Endodermal cell (in vitro differentiated cells): ENCODE results near the gene KCNAB3. TPM values are rescaled to one million over a fixed set of nuclear protein-coding genes. Genes with fewer than 3 reads are reported as not detected.

Source experiments
- DNase-seq: peaks from one replicate; pipeline ENCODE4 v3.0.0-alpha.2; 2017
- H3K27ac ChIP-seq: 2 replicates; pipeline ENCODE4 v1.5.1; 2013; ENCODE audit warnings: mild to moderate bottlenecking, low read depth, low read length, moderate library complexity
- H3K27me3 ChIP-seq: 2 replicates; pipeline ENCODE4 v1.6.1; 2013; ENCODE audit warnings: mild to moderate bottlenecking, low read length, moderate library complexity; ENCODE audit not compliant: insufficient read depth, control insufficient read depth, poor library complexity, severe bottlenecking
- H3K36me3 ChIP-seq: 2 replicates; pipeline ENCODE4 v1.7.0; 2013; ENCODE audit warnings: mild to moderate bottlenecking, low read length, moderate library complexity; ENCODE audit not compliant: control insufficient read depth, insufficient read depth
- H3K4me1 ChIP-seq: one replicate; pipeline ENCODE4 v1.7.0; 2013; ENCODE audit warnings: low read length; ENCODE audit not compliant: control insufficient read depth, insufficient read depth
- H3K4me3 ChIP-seq: 2 replicates; pipeline ENCODE4 v1.5.1; 2013; ENCODE audit warnings: mild to moderate bottlenecking, low read length, moderate library complexity
- H3K9ac ChIP-seq: 2 replicates; pipeline ENCODE4 v1.6.1; 2013; ENCODE audit warnings: mild to moderate bottlenecking, low read length, moderate library complexity; ENCODE audit not compliant: poor library complexity, severe bottlenecking; ENCODE audit errors: extremely low read depth
- H3K9me3 ChIP-seq: 2 replicates; pipeline ENCODE4 v1.6.1; 2013; ENCODE audit warnings: mild to moderate bottlenecking, low read length, moderate library complexity; ENCODE audit not compliant: control insufficient read depth
- H3K27ac Mint-ChIP-seq: 2 replicates; pipeline ENCODE4 v1.8.0; 2020; ENCODE audit warnings: mixed read lengths
- H3K27me3 Mint-ChIP-seq: 2 replicates; pipeline ENCODE4 v1.8.0; 2021; ENCODE audit warnings: mild to moderate bottlenecking, mixed read lengths; ENCODE audit not compliant: insufficient read depth
- H3K36me3 Mint-ChIP-seq: 2 replicates; pipeline ENCODE4 v1.8.0; 2020; ENCODE audit warnings: low read depth, mixed read lengths
- H3K4me1 Mint-ChIP-seq: 2 replicates; pipeline ENCODE4 v1.8.0; 2020; ENCODE audit warnings: mixed read lengths
- H3K4me3 Mint-ChIP-seq: 2 replicates; pipeline ENCODE4 v1.8.0; 2020; ENCODE audit warnings: mild to moderate bottlenecking, moderate library complexity, mixed read lengths
- H3K9me3 Mint-ChIP-seq: 2 replicates; pipeline ENCODE4 v1.8.0; 2020; ENCODE audit warnings: mild to moderate bottlenecking, mixed read lengths
- CTCF ChIP-seq: fragments of 200-600 bp; sonication (generic); conservative IDR thresholded peaks from 2 replicates; pipeline ENCODE4 v1.5.0; 2021; ENCODE audit warnings: antibody characterized with exemption, mild to moderate bottlenecking
- WGBS, 2 experiments: methylation state at CpG; one replicate each; pipeline versions ENCODE4 v1.1.5 to v1.1.7; 2013; ENCODE audit warnings: missing lambda C conversion rate in 2 of 2, mixed read lengths in 1 of 2; ENCODE audit not compliant: insufficient coverage in 1 of 2, insufficient read length in 1 of 2; 5-methylcytosine and 5-hydroxymethylcytosine counted together
- total RNA-seq, 2 donors: library from RNA; stranded (reverse); fragmentation: NEBNext Ultra II Directional in 1 of 2; extraction: Animal tissue kit (Norgen Biotek cat#: 25700) in 1 of 2; gene quantifications; 2 replicates in 1 of 2; 3 replicates in 1 of 2; pipeline ENCODE4 v1.2.1, GENCODE V29; 2021

KCNAB3 gene
- total RNA-seq, 2 donors from 2014 or later, result 4.0 to 6.5 TPM

- no peak for DNase-seq
- no peak overlapping the region for H3K9ac ChIP-seq
- Mint-ChIP-seq H3K36me3 (peaks cover 76% of the 10 kb centered on the region), H3K4me3 (no peak overlapping the region), H3K27me3 (no peaks in the 10 kb centered on the region), H3K4me1 (no peaks in the 10 kb centered on the region), H3K27ac (no peak overlapping the region), H3K9me3 (no peaks in the 10 kb centered on the region)
- H3K9me3 ChIP-seq, result no peaks in the 10 kb centered on the region
- no peaks in the 10 kb centered on the region for H3K4me1 ChIP-seq
- no peak overlapping the region for H3K27ac ChIP-seq
- WGBS, 2 experiments, result 81 to 92% methylated on average over 5 of the region's 5 CpGs
- H3K36me3 ChIP-seq, result peaks cover 76% of the 10 kb centered on the region
- no peak for TF ChIP-seq CTCF
- no peaks in the 10 kb centered on the region for H3K27me3 ChIP-seq
- H3K4me3 ChIP-seq, result no peak overlapping the region
These were observed 16.8 kb upstream of the KCNAB3 start for GRCh38 chr17:7946441-7946840.

GRCh38 chr17:7945651-7946050, 16.0 kb upstream of the KCNAB3 start:
- H3K9me3 ChIP-seq, result no peaks in the 10 kb centered on the region
- H3K4me1 ChIP-seq, result no peaks in the 10 kb centered on the region
- Mint-ChIP-seq H3K27me3 (no peaks in the 10 kb centered on the region), H3K36me3 (peaks cover 82% of the 10 kb centered on the region), H3K27ac (no peak overlapping the region), H3K4me3 (no peak overlapping the region), H3K9me3 (no peaks in the 10 kb centered on the region), H3K4me1 (no peaks in the 10 kb centered on the region)
- no peak for DNase-seq
- TF ChIP-seq CTCF, result no peak
- no peak overlapping the region for H3K9ac ChIP-seq
- H3K4me3 ChIP-seq, result no peak overlapping the region
- H3K27ac ChIP-seq, result no peak overlapping the region
- 91 to 92% methylated on average over 6 to 7 of the region's 7 CpGs for WGBS, 2 experiments
- H3K36me3 ChIP-seq, result peaks cover 83% of the 10 kb centered on the region
- H3K27me3 ChIP-seq, result no peaks in the 10 kb centered on the region

- Mint-ChIP-seq H3K4me1 (no peaks in the 10 kb centered on the region), H3K9me3 (no peaks in the 10 kb centered on the region)
These were observed 14.7 kb upstream of the KCNAB3 start for GRCh38 chr17:7944326-7944725.

More at GRCh38 chr17:7944326-7944725, 14.7 kb upstream of the KCNAB3 start:
- no peak overlapping the region for H3K27ac Mint-ChIP-seq
- Histone ChIP-seq H3K9me3 (no peaks in the 10 kb centered on the region), H3K9ac (no peak overlapping the region), H3K27ac (no peak overlapping the region), H3K36me3 (peaks cover 82% of the 10 kb centered on the region), H3K27me3 (no peaks in the 10 kb centered on the region), H3K4me3 (no peak overlapping the region), H3K4me1 (no peaks in the 10 kb centered on the region)
- 98 to 100% methylated on average over 3 to 9 of the region's 9 CpGs for WGBS, 2 experiments
- H3K36me3 Mint-ChIP-seq, result peaks cover 81% of the 10 kb centered on the region
- no peak for TF ChIP-seq CTCF
- no peak overlapping the region for H3K4me3 Mint-ChIP-seq
- DNase-seq, result no peak
- no peaks in the 10 kb centered on the region for H3K27me3 Mint-ChIP-seq
